SK-N-SH treated with all-trans-retinoic acid at 6 μM for 48 hours (cell line): Measurements from ENCODE around the gene RAET1G.

ENCODE experiments used
- ATAC-seq: fragments of 200-7000 bp; cut with Tn5 transposase; 3 replicates; pipeline ENCODE4 v1.9.1; 2020; ENCODE audit warnings: mild to moderate bottlenecking, moderate library complexity
- ARNTL ChIP-seq: fragments of 450-650 bp; formaldehyde crosslinking; IDR thresholded peaks from 2 replicates; pipeline ENCODE4 v1.5.0; 2020; ENCODE audit warnings: low read depth, mild to moderate bottlenecking, moderate library complexity, borderline replicate concordance
- BACH2 ChIP-seq: fragments of 250-450 bp; sonication (Bioruptor Pico); IDR thresholded peaks from 2 replicates; pipeline ENCODE4 v1.9.0; 2021; ENCODE audit warnings: mild to moderate bottlenecking, borderline replicate concordance
- CREB5 ChIP-seq: fragments of 250-450 bp; sonication (Bioruptor Pico); IDR thresholded peaks from 2 replicates; pipeline ENCODE4 v1.5.1; 2020; ENCODE audit warnings: low read depth, mild to moderate bottlenecking, moderate library complexity
- CSDC2 ChIP-seq: fragments of 250-450 bp; sonication (Bioruptor Pico); IDR thresholded peaks from 2 replicates; pipeline ENCODE4 v1.5.0; 2020; ENCODE audit warnings: mild to moderate bottlenecking, moderate library complexity
- ESRRG ChIP-seq: fragments of 250-450 bp; sonication (Bioruptor Pico); IDR thresholded peaks from 2 replicates; pipeline ENCODE4 v1.6.1; 2021; ENCODE audit warnings: mild to moderate bottlenecking
- GLIS3 ChIP-seq: fragments of 250-450 bp; sonication (Bioruptor Pico); IDR thresholded peaks from 2 replicates; pipeline ENCODE4 v1.5.0; 2020; ENCODE audit warnings: mild to moderate bottlenecking, moderate library complexity
- OSR1 ChIP-seq: fragments of 250-450 bp; sonication (Bioruptor Pico); IDR thresholded peaks from 2 replicates; pipeline ENCODE4 v1.8.0; 2022; ENCODE audit warnings: moderate library complexity, mild to moderate bottlenecking, inconsistent platforms
- PATZ1 ChIP-seq: fragments of 250-450 bp; sonication (Bioruptor Pico); IDR thresholded peaks from 2 replicates; pipeline ENCODE4 v1.8.0; 2020; ENCODE audit warnings: mild to moderate bottlenecking, moderate library complexity, borderline replicate concordance
- POU6F1 ChIP-seq: fragments of 250-450 bp; sonication (Bioruptor Pico); IDR thresholded peaks from 2 replicates; pipeline ENCODE4 v1.8.0; 2021; ENCODE audit warnings: low read depth, mild to moderate bottlenecking, moderate library complexity, borderline replicate concordance
- PPARA ChIP-seq: fragments of 250-450 bp; sonication (Bioruptor Pico); IDR thresholded peaks from 2 replicates; pipeline ENCODE4 v1.5.0; 2020; ENCODE audit warnings: mild to moderate bottlenecking, borderline replicate concordance
- RARB ChIP-seq: fragments of 250-450 bp; sonication (Bioruptor Pico); IDR thresholded peaks from 2 replicates; pipeline ENCODE4 v1.8.0; 2021; ENCODE audit warnings: mild to moderate bottlenecking, moderate library complexity
- SNAI2 ChIP-seq: fragments of 250-450 bp; sonication (Bioruptor Pico); IDR thresholded peaks from 2 replicates; pipeline ENCODE4 v1.5.0; 2020; ENCODE audit warnings: mild to moderate bottlenecking, moderate library complexity
- TCF4 ChIP-seq: fragments of 250-450 bp; sonication (Bioruptor Pico); IDR thresholded peaks from 2 replicates; pipeline ENCODE4 v1.8.0; 2021; ENCODE audit warnings: mild to moderate bottlenecking, moderate library complexity, borderline replicate concordance
- TOX ChIP-seq: fragments of 250-450 bp; sonication (Bioruptor Pico); IDR thresholded peaks from 2 replicates; pipeline ENCODE4 v1.8.0; 2021; ENCODE audit warnings: mild to moderate bottlenecking, moderate library complexity, borderline replicate concordance
- TSHZ2 ChIP-seq: fragments of 250-450 bp; sonication (Bioruptor Pico); IDR thresholded peaks from 2 replicates; pipeline ENCODE4 v1.5.0; 2020; ENCODE audit warnings: mild to moderate bottlenecking, moderate library complexity
- ZFP30 ChIP-seq: fragments of 450-650 bp; formaldehyde crosslinking; IDR thresholded peaks from 2 replicates; pipeline ENCODE4 v1.5.0; 2022; ENCODE audit warnings: mild to moderate bottlenecking, moderate library complexity
- ZNF565 ChIP-seq: fragments of 450-650 bp; formaldehyde crosslinking; conservative IDR thresholded peaks from 2 replicates; pipeline ENCODE4 v1.5.0; 2020; ENCODE audit warnings: low read depth, mild to moderate bottlenecking, moderate library complexity
- ZNF70 ChIP-seq: fragments of 450-650 bp; formaldehyde crosslinking; IDR thresholded peaks from 2 replicates; pipeline ENCODE4 v1.5.0; 2020; ENCODE audit warnings: mild to moderate bottlenecking, moderate library complexity
- ZNF8 ChIP-seq: fragments of 450-650 bp; formaldehyde crosslinking; IDR thresholded peaks from 2 replicates; pipeline ENCODE4 v1.5.0; 2020; ENCODE audit warnings: mild to moderate bottlenecking, moderate library complexity
- TF ChIP-seq, protein P1 (sequence below): fragments of 250-450 bp; sonication (Bioruptor Pico); IDR thresholded peaks from 2 replicates; pipeline ENCODE4 v1.5.1; 2021; ENCODE audit warnings: mild to moderate bottlenecking, moderate library complexity

Gene RAET1G

DNA sequence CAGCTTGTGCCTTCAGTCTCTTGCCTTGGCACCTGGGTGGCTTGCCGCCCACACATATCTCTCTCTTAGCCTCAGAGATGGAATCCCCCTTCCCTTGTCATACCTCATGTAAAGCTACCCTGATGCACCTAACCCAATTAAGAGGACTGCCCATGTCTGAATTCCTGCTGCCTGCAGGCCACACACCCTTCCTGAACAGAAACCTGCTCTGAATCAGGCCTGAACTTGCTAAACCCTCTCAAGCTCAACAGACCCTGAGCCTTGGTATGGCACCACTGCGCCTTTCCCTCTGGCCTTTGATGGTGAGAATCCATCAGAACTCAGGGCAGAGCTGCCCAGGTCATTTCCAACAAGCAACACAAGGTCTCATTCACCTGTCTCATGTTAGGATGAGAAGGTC is 5.2 kb downstream of the RAET1G start:
- ATAC-seq, result no peak

GRCh38 chr6:149915970-149916865 is 6.7 kb downstream of the RAET1G start:
- no peak for ATAC-seq
- TF ChIP-seq ZNF565 (CRISPR knock-in tag) (no peak), PATZ1 (CRISPR knock-in tag) (no peak), POU6F1 (no peak), ARNTL (CRISPR knock-in tag) (no peak), ZNF70 (CRISPR knock-in tag) (no peak), TOX (CRISPR knock-in tag) (no peak), TCF4 (CRISPR knock-in tag) (no peak), SNAI2 (no peak), ZNF8 (no peak), RARB (no peak), TSHZ2 (CRISPR knock-in tag) (no peak), GLIS3 (CRISPR knock-in tag) (no peak), ZFP30 (no peak), OSR1 (CRISPR knock-in tag) (no peak), CREB5 (no peak), PPARA (CRISPR knock-in tag) (no peak), BACH2 (CRISPR knock-in tag) (no peak), CSDC2 (CRISPR knock-in tag) (no peak), ESRRG (CRISPR knock-in tag) (no peak)
- TF ChIP-seq, protein P1, sequence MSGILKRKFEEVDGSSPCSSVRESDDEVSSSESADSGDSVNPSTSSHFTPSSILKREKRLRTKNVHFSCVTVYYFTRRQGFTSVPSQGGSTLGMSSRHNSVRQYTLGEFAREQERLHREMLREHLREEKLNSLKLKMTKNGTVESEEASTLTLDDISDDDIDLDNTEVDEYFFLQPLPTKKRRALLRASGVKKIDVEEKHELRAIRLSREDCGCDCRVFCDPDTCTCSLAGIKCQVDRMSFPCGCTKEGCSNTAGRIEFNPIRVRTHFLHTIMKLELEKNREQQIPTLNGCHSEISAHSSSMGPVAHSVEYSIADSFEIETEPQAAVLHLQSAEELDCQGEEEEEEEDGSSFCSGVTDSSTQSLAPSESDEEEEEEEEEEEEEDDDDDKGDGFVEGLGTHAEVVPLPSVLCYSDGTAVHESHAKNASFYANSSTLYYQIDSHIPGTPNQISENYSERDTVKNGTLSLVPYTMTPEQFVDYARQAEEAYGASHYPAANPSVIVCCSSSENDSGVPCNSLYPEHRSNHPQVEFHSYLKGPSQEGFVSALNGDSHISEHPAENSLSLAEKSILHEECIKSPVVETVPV (CRISPR knock-in tag), result no peak

More for the DNA sequence above, 5.2 kb downstream of the RAET1G start:
- TF ChIP-seq OSR1 (CRISPR knock-in tag) (no peak), RARB (no peak), GLIS3 (CRISPR knock-in tag) (no peak), ZNF565 (CRISPR knock-in tag) (no peak)

DNA sequence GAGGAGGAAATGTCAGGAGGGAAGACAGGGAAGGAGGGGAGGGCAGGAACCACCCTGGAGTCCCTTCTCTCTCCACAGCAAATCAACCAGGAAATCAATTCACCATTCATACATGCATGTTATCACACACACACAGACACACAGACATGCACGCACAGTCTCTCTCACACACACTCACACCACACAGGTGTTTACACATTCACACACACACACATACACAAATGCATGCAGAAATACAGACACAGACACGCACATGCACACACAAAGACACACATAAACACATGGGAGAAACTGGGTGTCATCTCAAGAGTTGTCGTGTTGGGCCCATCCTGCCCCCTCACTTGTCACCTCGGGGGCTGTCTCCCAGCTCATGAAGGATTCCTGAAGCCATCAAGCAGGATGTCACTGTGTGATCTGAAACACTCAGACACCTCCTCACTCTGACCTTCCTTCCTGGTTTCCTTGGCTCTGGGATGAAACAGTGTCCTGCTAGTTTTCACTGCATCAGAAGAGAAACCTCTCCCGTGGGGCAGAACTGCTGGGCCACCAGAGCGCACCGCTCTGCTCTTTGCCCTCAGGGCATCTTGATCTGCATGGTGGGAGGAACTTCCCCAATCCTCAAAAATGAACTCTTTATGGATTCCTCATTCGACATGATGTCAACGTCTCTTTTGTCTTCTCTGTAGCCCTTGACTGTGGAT is 9.2 kb downstream of the RAET1G start:
- no peak for ATAC-seq
- TF ChIP-seq TOX (CRISPR knock-in tag), result no peak
